ENCODE data around the gene NACC2. TPM values are rescaled to one million over a fixed set of nuclear protein-coding genes. Genes with fewer than 3 reads are reported as not detected.

Gene NACC2
- total and polyA plus RNA-seq, 10 of the 15 experiments (the other 5 are each of a cell fraction or from before 2014, with no cell fraction given) = 0.66 to 14.7 (median 3.5) TPM

DNA sequence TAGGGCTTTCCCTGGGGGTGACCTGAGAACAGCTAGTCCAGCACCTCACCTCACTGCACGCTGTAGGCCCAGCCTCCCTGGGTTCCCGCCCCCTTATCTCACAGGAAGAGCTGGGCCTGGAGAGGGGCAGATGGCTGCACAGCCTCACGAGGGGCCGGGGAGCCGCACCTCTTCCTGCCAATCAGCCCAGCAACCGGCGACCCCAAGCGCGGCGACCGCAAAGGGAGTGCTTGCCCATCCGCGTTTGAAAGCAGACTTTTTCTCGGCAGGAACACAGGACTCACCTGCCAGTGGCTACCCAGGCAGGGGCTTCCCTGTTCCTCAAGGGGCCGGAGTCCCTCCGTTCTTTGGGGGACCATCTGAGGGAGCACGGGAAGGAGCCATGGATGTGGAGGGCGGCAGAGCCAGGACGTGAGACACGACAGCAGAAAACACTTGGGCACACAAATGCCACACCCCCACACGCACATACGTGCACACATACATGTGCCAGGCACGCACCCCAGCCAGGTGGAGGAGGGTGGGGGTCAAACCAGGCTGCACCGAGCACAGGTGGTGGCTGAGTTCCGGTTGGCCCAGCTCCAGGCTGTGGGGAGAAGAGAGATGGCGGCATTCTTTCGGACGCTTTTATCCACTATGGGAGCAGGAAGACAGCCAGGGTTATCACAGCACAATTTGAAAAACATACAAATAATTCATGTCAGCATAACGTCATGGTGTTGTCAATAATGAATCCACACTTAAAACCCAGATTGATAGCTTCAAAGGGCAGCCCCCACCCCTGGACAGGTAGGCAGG is 12.3 kb upstream of the NACC2 start (continued):
- TF ChIP-seq, protein P1, sequence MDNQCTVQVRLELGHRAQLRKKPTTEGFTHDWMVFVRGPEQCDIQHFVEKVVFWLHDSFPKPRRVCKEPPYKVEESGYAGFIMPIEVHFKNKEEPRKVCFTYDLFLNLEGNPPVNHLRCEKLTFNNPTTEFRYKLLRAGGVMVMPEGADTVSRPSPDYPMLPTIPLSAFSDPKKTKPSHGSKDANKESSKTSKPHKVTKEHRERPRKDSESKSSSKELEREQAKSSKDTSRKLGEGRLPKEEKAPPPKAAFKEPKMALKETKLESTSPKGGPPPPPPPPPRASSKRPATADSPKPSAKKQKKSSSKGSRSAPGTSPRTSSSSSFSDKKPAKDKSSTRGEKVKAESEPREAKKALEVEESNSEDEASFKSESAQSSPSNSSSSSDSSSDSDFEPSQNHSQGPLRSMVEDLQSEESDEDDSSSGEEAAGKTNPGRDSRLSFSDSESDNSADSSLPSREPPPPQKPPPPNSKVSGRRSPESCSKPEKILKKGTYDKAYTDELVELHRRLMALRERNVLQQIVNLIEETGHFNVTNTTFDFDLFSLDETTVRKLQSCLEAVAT (IDR thresholded peaks at IDR 0.05) = peak; percentile 68; the same call in 1 of the 2 replicates
- TF ChIP-seq MTA3 (IDR thresholded peaks at IDR 0.05; ENCODE audit: borderline replicate concordance, low read length) = no peak
- peak; percentile 92; the same call in 1 of the 2 replicates for TF ChIP-seq HDGF (IDR thresholded peaks at IDR 0.05)
- no peak for TF ChIP-seq SMAD5 (IDR thresholded peaks at IDR 0.05; ENCODE audit: low read depth)
- TF ChIP-seq MEF2A (IDR thresholded peaks at IDR 0.05; ENCODE audit: insufficient read depth, low read depth, low read length) = no peak
- TF ChIP-seq, protein P2, sequence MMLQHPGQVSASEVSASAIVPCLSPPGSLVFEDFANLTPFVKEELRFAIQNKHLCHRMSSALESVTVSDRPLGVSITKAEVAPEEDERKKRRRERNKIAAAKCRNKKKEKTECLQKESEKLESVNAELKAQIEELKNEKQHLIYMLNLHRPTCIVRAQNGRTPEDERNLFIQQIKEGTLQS (IDR thresholded peaks at IDR 0.05; ENCODE audit: borderline replicate concordance, extremely low read depth, low read depth, low read length) = no peak
- TF ChIP-seq NR2F1 (conservative IDR thresholded peaks at IDR 0.05) = no peak
- peak; percentile 40; the same call in 1 of the 2 replicates for TF ChIP-seq IKZF1 (conservative IDR thresholded peaks at IDR 0.05)
- TF ChIP-seq TCF3 (IDR thresholded peaks at IDR 0.05; ENCODE audit: borderline replicate concordance, insufficient read depth, low read depth, low read length) = 0 out of 2 replicates have a peak, but pooled peaks have one; percentile 63
- TF ChIP-seq SMC3 (IDR thresholded peaks at IDR 0.05; ENCODE audit: borderline replicate concordance, low read length) = no peak
- TF ChIP-seq SUPT20H (IDR thresholded peaks at IDR 0.05; ENCODE audit: borderline replicate concordance, control insufficient read depth, low read depth, low read length) = no peak
- TF ChIP-seq MTA2 (IDR thresholded peaks at IDR 0.05; ENCODE audit: low read depth) = 0 out of 2 replicates have a peak, but pooled peaks have one; percentile 14
- TF ChIP-seq NFXL1 (IDR thresholded peaks at IDR 0.05; ENCODE audit: borderline replicate concordance) = no peak
- TF ChIP-seq, protein P3, sequence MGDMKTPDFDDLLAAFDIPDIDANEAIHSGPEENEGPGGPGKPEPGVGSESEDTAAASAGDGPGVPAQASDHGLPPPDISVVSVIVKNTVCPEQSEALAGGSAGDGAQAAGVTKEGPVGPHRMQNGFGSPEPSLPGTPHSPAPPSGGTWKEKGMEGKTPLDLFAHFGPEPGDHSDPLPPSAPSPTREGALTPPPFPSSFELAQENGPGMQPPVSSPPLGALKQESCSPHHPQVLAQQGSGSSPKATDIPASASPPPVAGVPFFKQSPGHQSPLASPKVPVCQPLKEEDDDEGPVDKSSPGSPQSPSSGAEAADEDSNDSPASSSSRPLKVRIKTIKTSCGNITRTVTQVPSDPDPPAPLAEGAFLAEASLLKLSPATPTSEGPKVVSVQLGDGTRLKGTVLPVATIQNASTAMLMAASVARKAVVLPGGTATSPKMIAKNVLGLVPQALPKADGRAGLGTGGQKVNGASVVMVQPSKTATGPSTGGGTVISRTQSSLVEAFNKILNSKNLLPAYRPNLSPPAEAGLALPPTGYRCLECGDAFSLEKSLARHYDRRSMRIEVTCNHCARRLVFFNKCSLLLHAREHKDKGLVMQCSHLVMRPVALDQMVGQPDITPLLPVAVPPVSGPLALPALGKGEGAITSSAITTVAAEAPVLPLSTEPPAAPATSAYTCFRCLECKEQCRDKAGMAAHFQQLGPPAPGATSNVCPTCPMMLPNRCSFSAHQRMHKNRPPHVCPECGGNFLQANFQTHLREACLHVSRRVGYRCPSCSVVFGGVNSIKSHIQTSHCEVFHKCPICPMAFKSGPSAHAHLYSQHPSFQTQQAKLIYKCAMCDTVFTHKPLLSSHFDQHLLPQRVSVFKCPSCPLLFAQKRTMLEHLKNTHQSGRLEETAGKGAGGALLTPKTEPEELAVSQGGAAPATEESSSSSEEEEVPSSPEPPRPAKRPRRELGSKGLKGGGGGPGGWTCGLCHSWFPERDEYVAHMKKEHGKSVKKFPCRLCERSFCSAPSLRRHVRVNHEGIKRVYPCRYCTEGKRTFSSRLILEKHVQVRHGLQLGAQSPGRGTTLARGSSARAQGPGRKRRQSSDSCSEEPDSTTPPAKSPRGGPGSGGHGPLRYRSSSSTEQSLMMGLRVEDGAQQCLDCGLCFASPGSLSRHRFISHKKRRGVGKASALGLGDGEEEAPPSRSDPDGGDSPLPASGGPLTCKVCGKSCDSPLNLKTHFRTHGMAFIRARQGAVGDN (IDR thresholded peaks at IDR 0.05) = peak; percentile 21
- TF ChIP-seq NBN (IDR thresholded peaks at IDR 0.05) = peak; percentile 52; the same call in 1 of the 2 replicates
- TF ChIP-seq SP1 (IDR thresholded peaks at IDR 0.05; ENCODE audit: low read depth, low read length) = no peak
- TF ChIP-seq, protein P4, sequence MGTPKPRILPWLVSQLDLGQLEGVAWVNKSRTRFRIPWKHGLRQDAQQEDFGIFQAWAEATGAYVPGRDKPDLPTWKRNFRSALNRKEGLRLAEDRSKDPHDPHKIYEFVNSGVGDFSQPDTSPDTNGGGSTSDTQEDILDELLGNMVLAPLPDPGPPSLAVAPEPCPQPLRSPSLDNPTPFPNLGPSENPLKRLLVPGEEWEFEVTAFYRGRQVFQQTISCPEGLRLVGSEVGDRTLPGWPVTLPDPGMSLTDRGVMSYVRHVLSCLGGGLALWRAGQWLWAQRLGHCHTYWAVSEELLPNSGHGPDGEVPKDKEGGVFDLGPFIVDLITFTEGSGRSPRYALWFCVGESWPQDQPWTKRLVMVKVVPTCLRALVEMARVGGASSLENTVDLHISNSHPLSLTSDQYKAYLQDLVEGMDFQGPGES (IDR thresholded peaks at IDR 0.05) = no peak
- TF ChIP-seq, protein P5, sequence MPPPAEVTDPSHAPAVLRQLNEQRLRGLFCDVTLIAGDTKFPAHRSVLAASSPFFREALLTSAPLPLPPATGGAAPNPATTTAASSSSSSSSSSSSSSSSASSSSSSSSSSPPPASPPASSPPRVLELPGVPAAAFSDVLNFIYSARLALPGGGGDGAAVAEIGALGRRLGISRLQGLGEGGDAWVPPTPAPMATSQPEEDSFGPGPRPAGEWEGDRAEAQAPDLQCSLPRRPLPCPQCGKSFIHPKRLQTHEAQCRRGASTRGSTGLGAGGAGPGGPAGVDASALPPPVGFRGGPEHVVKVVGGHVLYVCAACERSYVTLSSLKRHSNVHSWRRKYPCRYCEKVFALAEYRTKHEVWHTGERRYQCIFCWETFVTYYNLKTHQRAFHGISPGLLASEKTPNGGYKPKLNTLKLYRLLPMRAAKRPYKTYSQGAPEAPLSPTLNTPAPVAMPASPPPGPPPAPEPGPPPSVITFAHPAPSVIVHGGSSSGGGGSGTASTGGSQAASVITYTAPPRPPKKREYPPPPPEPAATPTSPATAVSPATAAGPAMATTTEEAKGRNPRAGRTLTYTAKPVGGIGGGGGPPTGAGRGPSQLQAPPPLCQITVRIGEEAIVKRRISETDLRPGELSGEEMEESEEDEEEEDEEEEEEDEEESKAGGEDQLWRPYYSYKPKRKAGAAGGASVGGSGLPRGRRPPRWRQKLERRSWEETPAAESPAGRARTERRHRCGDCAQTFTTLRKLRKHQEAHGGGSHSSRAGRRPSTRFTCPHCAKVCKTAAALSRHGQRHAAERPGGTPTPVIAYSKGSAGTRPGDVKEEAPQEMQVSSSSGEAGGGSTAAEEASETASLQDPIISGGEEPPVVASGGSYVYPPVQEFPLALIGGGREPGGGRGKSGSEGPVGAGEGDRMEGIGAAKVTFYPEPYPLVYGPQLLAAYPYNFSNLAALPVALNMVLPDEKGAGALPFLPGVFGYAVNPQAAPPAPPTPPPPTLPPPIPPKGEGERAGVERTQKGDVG (CRISPR knock-in tag; IDR thresholded peaks at IDR 0.05) = no peak

Data from GM12878 (cell line).